K562 (cell line): ENCODE measurements around the gene C1orf116. TPM values are rescaled to one million over a fixed set of nuclear protein-coding genes. Genes with fewer than 3 reads are reported as not detected.

Source experiments
- ATAC-seq: fragments of 200-7000 bp; cut with Tn5 transposase; 3 replicates; pipeline ENCODE4 v1.9.1; 2020; ENCODE audit warnings: moderate library complexity
- BruUV-seq: library from RNA; stranded (reverse); fragments of 400-500 nt; replicated peaks from 2 replicates; lab custom pipeline; 2021; lab: Mats Ljungman, UMichigan
- CTCF ChIA-PET: fragments of 300-600 bp; formaldehyde crosslinking; extraction: SDS; loops from one replicate; lab custom pipeline; 2021; ENCODE audit warnings: low intra/inter-chr PET ratio; lab: Yijun Ruan, JAX
- POLR2A ChIA-PET: fragments of 300-600, 350-650 bp; sonication (Branson Sonifier 250); formaldehyde crosslinking; extraction: SDS; loops from one replicate; lab custom pipeline; 2021; ENCODE audit warnings: antibody characterized with exemption, inconsistent platforms; lab: Yijun Ruan, JAX
- DNase-seq, 4 experiments: peaks; one replicate each; pipeline versions ENCODE4 v3.0.0 to v3.0.0-alpha.2; 2011 to 2018; ENCODE audit warnings: low spot score in 3 of 4, mixed read lengths in 3 of 4; ENCODE audit errors: extremely low read depth in 1 of 4
- FAIRE-seq: peaks from 2 replicates; lab custom pipeline; 2011; peaks lifted over from hg19 to GRCh38; lab: Jason Lieb, UNC
- H2AFZ ChIP-seq: 2 replicates; pipeline ENCODE4 v1.6.0; 2011; ENCODE audit warnings: low read depth, low read length, control low read depth, inconsistent platforms
- H3K27ac ChIP-seq: fragments of 200-600 bp; 3 replicates; pipeline ENCODE4 v1.8.0; 2011; ENCODE audit warnings: low read depth, mild to moderate bottlenecking, control low read depth, inconsistent platforms, low read length, moderate library complexity, mixed read lengths; ENCODE audit errors: extremely low read depth
- H3K27me3 ChIP-seq, 2 experiments: fragments of 300-600 bp in 1 of 2; 2 replicates in 1 of 2; 3 replicates in 1 of 2; pipeline versions ENCODE4 v1.6.0 to v1.8.0; 2011; ENCODE audit warnings: inconsistent platforms in 2 of 2, low read length in 2 of 2, mild to moderate bottlenecking in 1 of 2, mixed read lengths in 1 of 2, moderate library complexity in 1 of 2; ENCODE audit not compliant: control insufficient read depth in 2 of 2, insufficient read depth in 2 of 2
- H3K36me3 ChIP-seq: fragments of 300-600 bp; 3 replicates; pipeline ENCODE4 v1.8.0; 2011; ENCODE audit warnings: mild to moderate bottlenecking, low read length, inconsistent platforms; ENCODE audit not compliant: control insufficient read depth, insufficient read depth
- H3K4me1 ChIP-seq, 2 experiments: fragments of 200-600 bp in 1 of 2; replicated peaks in 1 of 2; 2 replicates in 1 of 2; 3 replicates in 1 of 2; pipeline versions ENCODE4 v1.5.1 to v1.8.0; 2011; ENCODE audit warnings: inconsistent platforms in 2 of 2, low read length in 2 of 2, mild to moderate bottlenecking in 1 of 2, mixed read lengths in 1 of 2, moderate library complexity in 1 of 2; ENCODE audit not compliant: control insufficient read depth in 2 of 2, insufficient read depth in 2 of 2
- H3K4me2 ChIP-seq: 2 replicates; pipeline ENCODE4 v1.6.1; 2011; ENCODE audit warnings: low read length, control low read depth, inconsistent platforms, mixed read lengths; ENCODE audit not compliant: insufficient read depth
- H3K4me3 ChIP-seq: fragments of 200-600 bp; sonication (generic), shearing (Covaris generic); 2 replicates; pipeline ENCODE4 v1.5.1; 2016; ENCODE audit warnings: control low read depth, inconsistent platforms
- H3K79me2 ChIP-seq: fragments of 200-600 bp; 3 replicates; pipeline ENCODE4 v1.8.0; 2011; ENCODE audit warnings: low read length, inconsistent platforms; ENCODE audit not compliant: control insufficient read depth, insufficient read depth
- H3K9ac ChIP-seq, 2 experiments: 2 replicates each; pipeline versions ENCODE4 v1.6.0 to v1.6.1; 2011; ENCODE audit warnings: low read depth in 2 of 2, low read length in 2 of 2, control low read depth in 1 of 2, inconsistent platforms in 1 of 2, mild to moderate bottlenecking in 1 of 2, mixed read lengths in 1 of 2; ENCODE audit not compliant: insufficient read depth in 1 of 2
- H3K9me1 ChIP-seq: one replicate; pipeline ENCODE4 v1.6.0; 2011; ENCODE audit warnings: inconsistent platforms, mild to moderate bottlenecking, low read length, moderate library complexity; ENCODE audit not compliant: control insufficient read depth, insufficient read depth
- H3K9me3 ChIP-seq: replicated peaks from 2 replicates; pipeline ENCODE4 v1.5.1; 2011; ENCODE audit warnings: low read depth, low read length, inconsistent platforms; ENCODE audit not compliant: control insufficient read depth, insufficient read depth
- H4K20me1 ChIP-seq: replicated peaks from 2 replicates; pipeline ENCODE4 v1.6.1; 2011; ENCODE audit warnings: low read length, inconsistent platforms, mixed read lengths; ENCODE audit not compliant: control insufficient read depth, insufficient read depth
- ARID3B ChIP-seq: fragments of 250-450 bp; sonication (Bioruptor Pico); IDR thresholded peaks from 2 replicates; pipeline ENCODE4 v1.4.0; 2020; ENCODE audit warnings: borderline replicate concordance
- BRD4 ChIP-seq: fragments of 200-600 bp; sonication (generic); IDR thresholded peaks from 2 replicates; pipeline ENCODE4 v1.6.1; 2017; ENCODE audit warnings: inconsistent platforms
- CBFA2T2 ChIP-seq: fragments of 450-650 bp; conservative IDR thresholded peaks from 2 replicates; pipeline ENCODE4 v1.6.1; 2017; ENCODE audit warnings: mild to moderate bottlenecking
- CBFA2T3 ChIP-seq: fragments of 450-650 bp; IDR thresholded peaks from 2 replicates; pipeline ENCODE4 v1.6.1; 2017
- EGR1 ChIP-seq: fragments of 450-650 bp; conservative IDR thresholded peaks from 2 replicates; pipeline ENCODE4 v1.6.1; 2017; ENCODE audit warnings: mild to moderate bottlenecking
- ELK1 ChIP-seq: sonication (generic); formaldehyde crosslinking; IDR thresholded peaks from 2 replicates; pipeline ENCODE4 v1.8.1; 2022; ENCODE audit warnings: missing genetic modification reagents
- EP300 ChIP-seq: IDR thresholded peaks from 2 replicates; pipeline ENCODE4 v1.6.1; 2012; ENCODE audit warnings: low read length, improper control_type of control experiment
- EP400 ChIP-seq: fragments of 450-650 bp; IDR thresholded peaks from 2 replicates; pipeline ENCODE4 v1.6.1; 2017; ENCODE audit warnings: antibody characterized with exemption, mild to moderate bottlenecking, moderate library complexity
- ESRRA ChIP-seq: fragments of 450-650 bp; IDR thresholded peaks from 2 replicates; pipeline ENCODE4 v1.6.1; 2014; ENCODE audit warnings: low read depth, mild to moderate bottlenecking, moderate library complexity, borderline replicate concordance
- HMBOX1 ChIP-seq: sonication (generic); IDR thresholded peaks from 2 replicates; pipeline ENCODE4 v1.6.1; 2016
- MECOM ChIP-seq: fragments of 250-450 bp; sonication (Bioruptor Pico); IDR thresholded peaks from 2 replicates; pipeline ENCODE4 v1.8.0; 2022; ENCODE audit warnings: inconsistent platforms
- NFYB ChIP-seq: IDR thresholded peaks from 2 replicates; pipeline ENCODE4 v1.6.1; 2011; ENCODE audit warnings: mild to moderate bottlenecking, moderate library complexity; ENCODE audit not compliant: insufficient read length; ENCODE audit errors: extremely low read depth
- NR4A1 ChIP-seq, 2 experiments: fragments of 250-450 bp in 1 of 2; fragments of 450-650 bp in 1 of 2; sonication (Bioruptor Pico) in 1 of 2; IDR thresholded peaks; 2 replicates each; pipeline versions ENCODE4 v1.4.0 to v1.6.1; 2016 to 2020; ENCODE audit warnings: mild to moderate bottlenecking in 2 of 2, missing compliant biosample characterization in 1 of 2, missing genetic modification characterization in 1 of 2, moderate library complexity in 1 of 2
- PHF20 ChIP-seq: fragments of 450-650 bp; IDR thresholded peaks from 2 replicates; pipeline ENCODE4 v1.6.1; 2018; ENCODE audit not compliant: partially characterized antibody
- TAL1 ChIP-seq: fragments of 450-650 bp; IDR thresholded peaks from 2 replicates; pipeline ENCODE4 v1.6.1; 2016; ENCODE audit warnings: mild to moderate bottlenecking
- WGBS: fragments of 100-300 bp; shearing (Covaris generic); methylation state at CpG from one replicate; pipeline ENCODE4 v1.1.6; 2016; ENCODE audit warnings: low coverage, mixed read lengths; ENCODE audit not compliant: insufficient coverage; ENCODE audit errors: missing lambda C conversion rate; 5-methylcytosine and 5-hydroxymethylcytosine counted together
- in situ Hi-C: fragments of 300-500 bp; cut with MboI; formaldehyde crosslinking; loops from 4 replicates; pipeline ENCODE4 v1.15.0; 2018; ENCODE audit warnings: inconsistent platforms, mixed read lengths
- intact Hi-C: fragments of 100-400 bp; cut with micrococcal nuclease; formaldehyde crosslinking; loops from 2 replicates; pipeline ENCODE4 v1.14.2; 2022
- polyA plus RNA-seq, 8 experiments: library from polyadenylated mRNA; depleted of rRNA in 4 of 8; stranded (reverse) in 5 of 8; unstranded in 3 of 8; fragments of >200 nt; fragmentation: Nextera tagmentation in 2 of 8; fragmentation: Illumina TruSeq in 1 of 8; extraction: Ambion mirVana in 2 of 8; extraction: Trizol in 1 of 8; gene quantifications; 2 replicates each; pipeline versions ENCODE4 v1.2.1 to v1.2.3, GENCODE V29; 2011 to 2014; ENCODE audit warnings: inconsistent platforms in 1 of 8, missing spikeins in 1 of 8
- total RNA-seq, 7 experiments: library from RNA; depleted of rRNA in 6 of 7; stranded (reverse); fragments of >200 nt in 6 of 7; fragmentation: Illumina TruSeq in 2 of 7; extraction: Trizol in 2 of 7; gene quantifications; 2 replicates each; pipeline versions ENCODE4 v1.2.1 to v1.2.3, GENCODE V29; 2011 to 2021; ENCODE audit warnings: low replicate concordance in 1 of 7

The C1orf116 gene
- total and polyA plus RNA-seq, 9 of the 15 experiments (the other 6 are each of a cell fraction or from before 2014, with no cell fraction given) = 0.62 to 3.0 (median 0.95) TPM

GRCh38 chr1:207036865-207037264 is 4.3 kb upstream of the C1orf116 start:
- TF ChIP-seq EP400 = peak; percentile 18; the same call in 1 of the 2 replicates
- TF ChIP-seq HMBOX1 = peak; percentile 90
- peak; percentile 24; the same call in 1 of the 2 replicates for TF ChIP-seq CBFA2T2
- peak; percentile 65 for TF ChIP-seq CBFA2T3
- peak; percentile 62; the same call in 1 of the 2 replicates for TF ChIP-seq MECOM (CRISPR knock-in tag)
- TF ChIP-seq EGR1 = no peak
- TF ChIP-seq PHF20 = no peak
- TF ChIP-seq ARID3B (CRISPR knock-in tag) = no peak
- no peak for TF ChIP-seq ELK1 (CRISPR knock-in tag)
- no peak for TF ChIP-seq NR4A1 (CRISPR knock-in tag; IDR thresholded peaks at IDR 0.05)
- TF ChIP-seq NR4A1 (tag; IDR thresholded peaks at IDR 0.05) = no peak
- TF ChIP-seq NFYB = no peak
- 0 out of 2 replicates have a peak, but pooled peaks have one; percentile 15 for TF ChIP-seq TAL1
- TF ChIP-seq ESRRA = 0 out of 2 replicates have a peak, but pooled peaks have one; percentile 11
- TF ChIP-seq EP300 = peak; percentile 6; the same call in 1 of the 2 replicates
- TF ChIP-seq BRD4 = no peak
- WGBS = 20% methylated on average over 1 of the region's 1 CpG
- no peak overlapping the region for H3K9ac ChIP-seq
- H3K4me2 ChIP-seq = no peak overlapping the region
- no peaks in the 10 kb centered on the region for H3K79me2 ChIP-seq
- H3K36me3 ChIP-seq = no peaks in the 10 kb centered on the region; the same call in 2 of the 3 replicates
- BruUV-seq = no TSS peak
- ChIA-PET POLR2A (interaction anchor here (1.1 to 9.0 kb wide), 3 partner anchors 11 to 23 kb away, joined by 4 to 104 read pairs (median 26); partner anchors contain the start of gene YOD1), CTCF (no interaction called here)
- H2AFZ ChIP-seq = peak overlapping the region; percentile 53
- no peak overlapping the region for H3K27ac ChIP-seq
- in situ Hi-C loops (no loop called here), intact Hi-C loops (no loop called here)
- DNase-seq (no peak), ATAC-seq (no peak), FAIRE-seq (no peak)
- H3K4me1 ChIP-seq = peaks cover 15 to 69% of the 10 kb centered on the region in 2 experiments
- no peaks in the 10 kb centered on the region for H3K9me1 ChIP-seq
- H3K9me3 ChIP-seq = no peaks in the 10 kb centered on the region
- no peak overlapping the region for H3K4me3 ChIP-seq
- H3K27me3 ChIP-seq = no peaks in the 10 kb centered on the region
- no peaks in the 10 kb centered on the region for H4K20me1 ChIP-seq
